A549 (cell line): Measurements from ENCODE around the gene C11orf68. TPM values are rescaled to one million over a fixed set of nuclear protein-coding genes. Genes with fewer than 3 reads are reported as not detected.
A peak's percentile ranks its signal among the peaks of the same experiment; 100 is the strongest.

Experiments used
- ATOH8 ChIP-seq: fragments of 250-450 bp; sonication (Bioruptor Pico); IDR thresholded peaks from 2 replicates; pipeline ENCODE4 v1.5.0; 2020; ENCODE audit warnings: low read depth, mild to moderate bottlenecking, moderate library complexity
- BHLHE40 ChIP-seq: IDR thresholded peaks from 2 replicates; pipeline ENCODE4 v1.6.1; 2012; ENCODE audit warnings: low read depth, low read length, inconsistent platforms
- CBX8 ChIP-seq: fragments of 200-600 bp; sonication (generic); IDR thresholded peaks from 2 replicates; pipeline ENCODE4 v1.6.1; 2016
- CEBPB ChIP-seq, 2 experiments: fragments of >200 bp in 1 of 2; sonication (Bioruptor Twin) in 1 of 2; formaldehyde crosslinking in 1 of 2; IDR thresholded peaks; 2 replicates each; pipeline ENCODE4 v1.6.1; 2012 to 2016
- CHD2 ChIP-seq: fragments of 150-350 bp; IDR thresholded peaks from 2 replicates; pipeline ENCODE4 v1.6.1; 2014; ENCODE audit warnings: low read length; ENCODE audit not compliant: partially characterized antibody
- E2F6 ChIP-seq: IDR thresholded peaks from 2 replicates; pipeline ENCODE4 v1.6.1; 2012; ENCODE audit warnings: low read depth, borderline replicate concordance
- EHF ChIP-seq: fragments of 250-450 bp; sonication (Bioruptor Pico); IDR thresholded peaks from 2 replicates; pipeline ENCODE4 v1.5.0; 2020; ENCODE audit warnings: mild to moderate bottlenecking
- ELK1 ChIP-seq: fragments of 150-350 bp; IDR thresholded peaks from 2 replicates; pipeline ENCODE4 v1.6.1; 2014; ENCODE audit warnings: low read depth, mild to moderate bottlenecking, low read length
- ESRRA ChIP-seq: fragments of 150-350 bp; IDR thresholded peaks from 2 replicates; pipeline ENCODE4 v1.6.1; 2014; ENCODE audit warnings: mild to moderate bottlenecking, low read length, borderline replicate concordance
- FOSB ChIP-seq: fragments of 250-450 bp; sonication (Bioruptor Pico); IDR thresholded peaks from 2 replicates; pipeline ENCODE4 v1.5.0; 2020; ENCODE audit warnings: mild to moderate bottlenecking, moderate library complexity
- FOSL2 ChIP-seq, 2 experiments: fragments of 450-650 bp in 1 of 2; fragments of >200 bp in 1 of 2; sonication (Bioruptor Twin) in 1 of 2; formaldehyde crosslinking; IDR thresholded peaks; 2 replicates each; pipeline versions ENCODE4 v1.5.0 to v1.6.1; 2016 to 2020; ENCODE audit warnings: mild to moderate bottlenecking in 1 of 2, moderate library complexity in 1 of 2
- GATA3 ChIP-seq: IDR thresholded peaks from 2 replicates; pipeline ENCODE4 v1.6.1; 2012; ENCODE audit warnings: borderline replicate concordance
- HES2 ChIP-seq: fragments of >200 bp; sonication (Bioruptor Twin); formaldehyde crosslinking; IDR thresholded peaks from 2 replicates; pipeline ENCODE4 v1.6.1; 2016
- HEYL ChIP-seq: fragments of 250-450 bp; sonication (Bioruptor Pico); IDR thresholded peaks from 2 replicates; pipeline ENCODE4 v1.8.0; 2021; ENCODE audit warnings: mild to moderate bottlenecking, moderate library complexity
- HOXB13 ChIP-seq: fragments of 250-450 bp; sonication (Bioruptor Pico); IDR thresholded peaks from 2 replicates; pipeline ENCODE4 v1.5.0; 2020; ENCODE audit warnings: low read depth, mild to moderate bottlenecking, moderate library complexity
- HOXB5 ChIP-seq: fragments of 250-450 bp; sonication (Bioruptor Pico); IDR thresholded peaks from 2 replicates; pipeline ENCODE4 v1.5.0; 2020; ENCODE audit warnings: mild to moderate bottlenecking, moderate library complexity
- JUN ChIP-seq, 2 experiments: fragments of >200 bp; sonication (Bioruptor Twin); formaldehyde crosslinking; IDR thresholded peaks; 2 replicates in 1 of 2; 3 replicates in 1 of 2; pipeline ENCODE4 v1.6.1; 2016 to 2017
- JUNB ChIP-seq: fragments of >200 bp; sonication (Bioruptor Twin); formaldehyde crosslinking; IDR thresholded peaks from 2 replicates; pipeline ENCODE4 v1.6.1; 2016
- MAZ ChIP-seq: fragments of 150-350 bp; IDR thresholded peaks from 2 replicates; pipeline ENCODE4 v1.6.1; 2014; ENCODE audit warnings: antibody characterized with exemption, low read depth, low read length, borderline replicate concordance
- MYC ChIP-seq: IDR thresholded peaks from 2 replicates; pipeline ENCODE4 v1.6.1; 2012; ENCODE audit warnings: mild to moderate bottlenecking, inconsistent platforms, low read length, improper control_type of control experiment, borderline replicate concordance
- NPAS2 ChIP-seq: fragments of 250-450 bp; sonication (Bioruptor Pico); IDR thresholded peaks from 2 replicates; pipeline ENCODE4 v1.8.0; 2022; ENCODE audit warnings: mild to moderate bottlenecking, moderate library complexity, borderline replicate concordance
- NR3C1 ChIP-seq: fragments of >200 bp; sonication (Bioruptor Twin); formaldehyde crosslinking; IDR thresholded peaks from 3 replicates; pipeline ENCODE4 v1.6.1; 2017
- PBX3 ChIP-seq: IDR thresholded peaks from 2 replicates; pipeline ENCODE4 v1.6.1; 2012
- PHF8 ChIP-seq: fragments of 200-600 bp; sonication (generic); IDR thresholded peaks from 2 replicates; pipeline ENCODE4 v1.6.1; 2016; ENCODE audit warnings: low read depth, mild to moderate bottlenecking, antibody characterized with exemption, moderate library complexity, borderline replicate concordance
- RAD21 ChIP-seq, 2 experiments: fragments of >200 bp in 1 of 2; sonication (Bioruptor Twin) in 1 of 2; formaldehyde crosslinking in 1 of 2; IDR thresholded peaks in 1 of 2; conservative IDR thresholded peaks in 1 of 2; 2 replicates in 1 of 2; 3 replicates in 1 of 2; pipeline ENCODE4 v1.6.1; 2012 to 2018; ENCODE audit warnings: inconsistent platforms in 1 of 2
- RARB ChIP-seq: fragments of 250-450 bp; sonication (Bioruptor Pico); IDR thresholded peaks from 2 replicates; pipeline ENCODE4 v1.8.0; 2021; ENCODE audit warnings: mild to moderate bottlenecking, moderate library complexity
- REST ChIP-seq: fragments of 200-600 bp; sonication (generic); IDR thresholded peaks from 2 replicates; pipeline ENCODE4 v1.6.1; 2016; ENCODE audit warnings: antibody characterized with exemption, mild to moderate bottlenecking, moderate library complexity
- RFX5 ChIP-seq: fragments of 450-650 bp; IDR thresholded peaks from 2 replicates; pipeline ENCODE4 v1.7.1; 2014; ENCODE audit warnings: antibody characterized with exemption, mild to moderate bottlenecking, moderate library complexity
- RNF2 ChIP-seq: fragments of 200-600 bp; sonication (generic); IDR thresholded peaks from 2 replicates; pipeline ENCODE4 v1.6.1; 2016; ENCODE audit warnings: low read depth, mild to moderate bottlenecking, antibody characterized with exemption, moderate library complexity, borderline replicate concordance
- SREBF2 ChIP-seq: fragments of 450-650 bp; IDR thresholded peaks from 2 replicates; pipeline ENCODE4 v1.6.1; 2014; ENCODE audit warnings: mild to moderate bottlenecking, moderate library complexity
- TP53 ChIP-seq: fragments of 250-450 bp; sonication (Bioruptor Pico); IDR thresholded peaks from 2 replicates; pipeline ENCODE4 v1.5.0; 2021; ENCODE audit warnings: mild to moderate bottlenecking, moderate library complexity
- USF2 ChIP-seq: fragments of 450-650 bp; IDR thresholded peaks from 2 replicates; pipeline ENCODE4 v1.6.1; 2014; ENCODE audit warnings: antibody characterized with exemption
- ZC3H11A ChIP-seq: fragments of 450-650 bp; IDR thresholded peaks from 2 replicates; pipeline ENCODE4 v1.6.1; 2014; ENCODE audit warnings: antibody characterized with exemption, mild to moderate bottlenecking
- ZFP36 ChIP-seq: fragments of 450-650 bp; IDR thresholded peaks from 2 replicates; pipeline ENCODE4 v1.6.1; 2014; ENCODE audit warnings: borderline replicate concordance; ENCODE audit not compliant: partially characterized antibody
- ZNF302 ChIP-seq: fragments of 250-450 bp; sonication (Bioruptor Pico); IDR thresholded peaks from 2 replicates; pipeline ENCODE4 v1.9.0; 2021; ENCODE audit warnings: inconsistent platforms, mild to moderate bottlenecking, moderate library complexity
- ZSCAN20 ChIP-seq: fragments of 250-450 bp; sonication (Bioruptor Pico); IDR thresholded peaks from 2 replicates; pipeline ENCODE4 v1.8.0; 2022; ENCODE audit warnings: mild to moderate bottlenecking, moderate library complexity
- polyA plus RNA-seq, 4 experiments: library from polyadenylated mRNA; depleted of rRNA in 3 of 4; stranded (reverse); fragments of >200 nt; fragmentation: RNase III in 1 of 4; extraction: RNeasy Plus Mini Kit Qiagen cat#74134 plus additional on column Dnase treatment in 1 of 4; gene quantifications; 2 replicates in 3 of 4; 3 replicates in 1 of 4; pipeline ENCODE4 v1.2.3, GENCODE V29; 2011 to 2017

C11orf68 gene
- polyA plus RNA-seq, 2 of the 4 experiments (the other 2 are of a cell fraction): 10.6 to 17.0 TPM

GRCh38 chr11:65915821-65916251 is 3.0 kb downstream of the C11orf68 start (continued):
- TF ChIP-seq EHF (CRISPR knock-in tag): no peak
- TF ChIP-seq HOXB13 (CRISPR knock-in tag): peak; percentile 75; the same call in 1 of the 2 replicates
- TF ChIP-seq BHLHE40: peak; percentile 99
- no peak for TF ChIP-seq RFX5
- peak; percentile 90 for TF ChIP-seq GATA3
- peak; percentile 84 for TF ChIP-seq MYC
- no peak for TF ChIP-seq CBX8
- peak; percentile 85 for TF ChIP-seq FOSB
- peak; percentile 75 for TF ChIP-seq ZNF302 (CRISPR knock-in tag)
- TF ChIP-seq CEBPB (IDR thresholded peaks at IDR 0.05): peak in 1 of 2 experiments; percentile 51; a peak in 1 of 4 replicates
- no peak for TF ChIP-seq CHD2
- no peak for TF ChIP-seq RNF2
- TF ChIP-seq ELK1: no peak
- TF ChIP-seq REST: no peak
- TF ChIP-seq TP53 (CRISPR knock-in tag): peak; percentile 61
- TF ChIP-seq SREBF2: no peak
- no peak for TF ChIP-seq PHF8
- TF ChIP-seq HOXB5 (CRISPR knock-in tag): peak; percentile 51; the same call in 1 of the 2 replicates
- no peak for TF ChIP-seq ZC3H11A
- TF ChIP-seq JUN (IDR thresholded peaks at IDR 0.05): peak in 1 of 2 experiments; percentile 91; a peak in 3 of 5 replicates
- TF ChIP-seq USF2: no peak
- no peak for TF ChIP-seq ESRRA
- TF ChIP-seq MAZ: no peak
- TF ChIP-seq E2F6: peak; percentile 29; the same call in 1 of the 2 replicates
- TF ChIP-seq ZFP36: no peak
- peak; percentile 42; the same call in 1 of the 2 replicates for TF ChIP-seq RARB (CRISPR knock-in tag)
- no peak for TF ChIP-seq NR3C1
- TF ChIP-seq RAD21 (conservative IDR thresholded peaks at IDR 0.05 in 1 of 2, IDR thresholded peaks at IDR 0.05 in 1 of 2): no peak; a peak in 1 of 5 replicates
- TF ChIP-seq JUNB: peak; percentile 92
- peak; percentile 78 for TF ChIP-seq ATOH8 (CRISPR knock-in tag)
- TF ChIP-seq FOSL2 (IDR thresholded peaks at IDR 0.05): peak; percentile 97
- peak; percentile 100 for TF ChIP-seq FOSL2 (CRISPR knock-in tag; IDR thresholded peaks at IDR 0.05)
- no peak for TF ChIP-seq HES2
- peak; percentile 75 for TF ChIP-seq PBX3
- TF ChIP-seq ZSCAN20 (CRISPR knock-in tag): no peak
- TF ChIP-seq HEYL (CRISPR knock-in tag): no peak
- TF ChIP-seq NPAS2 (CRISPR knock-in tag): no peak
